GM12873 (cell line): Measurements from ENCODE around the gene KRT31.
"Not testable (repeated sequence)": the region's sequence is repeated elsewhere in the genome, so short reads cannot be mapped to it uniquely, and the experiment has no call there.

Experiments
- CTCF ChIP-seq: IDR thresholded peaks from 2 replicates; pipeline ENCODE4 v1.5.1; 2012; ENCODE audit warnings: low read depth, mild to moderate bottlenecking, moderate library complexity, low read length, control low read depth; ENCODE audit not compliant: insufficient read depth; ENCODE audit errors: missing control alignments

The KRT31 gene

GRCh38 chr17:41350381-41350878 is 47.0 kb downstream of the KRT31 start, which contains the start of gene KRT33A:
KRT33A (minus strand) TSS chr17:41350828; CDS start chr17:41350767, 61 bp downstream.
- not testable (repeated sequence) for TF ChIP-seq CTCF

GRCh38 chr17:41347869-41348760 is 49.3 kb downstream of the KRT31 start:
- no peak for TF ChIP-seq CTCF

GRCh38 chr17:41345992-41346391 is 51.4 kb downstream of the KRT31 start:
- TF ChIP-seq CTCF, result no peak
